A673 (cell line): ENCODE data around the gene FLVCR2. TPM values are rescaled to one million over a fixed set of nuclear protein-coding genes. Genes with fewer than 3 reads are reported as not detected.

ENCODE experiments used
- BruUV-seq: library from RNA; stranded (reverse); fragments of 400-500 nt; replicated peaks from 2 replicates; lab custom pipeline; 2021; lab: Mats Ljungman, UMichigan
- CTCF ChIA-PET: fragments of 300-600 bp; sonication (Branson Sonifier 250); formaldehyde crosslinking; loops from one replicate; lab custom pipeline; 2022; ENCODE audit warnings: antibody characterized with exemption; lab: Charles Lee
- POLR2A ChIA-PET: fragments of 300-600 bp; sonication (Branson Sonifier 250); formaldehyde crosslinking; loops from one replicate; lab custom pipeline; 2022; ENCODE audit warnings: antibody characterized with exemption; ENCODE audit not compliant: low non-redundant PET; lab: Charles Lee
- DNase-seq: peaks from one replicate; pipeline ENCODE4 v3.0.0-alpha.2; 2015; ENCODE audit warnings: low spot score
- H3K27ac ChIP-seq: fragments of 200-600 bp; sonication (generic); 2 replicates; pipeline ENCODE4 v1.5.1; 2016; ENCODE audit warnings: mixed run types, low read depth, mild to moderate bottlenecking, mixed read lengths, antibody characterized with exemption, low read length; ENCODE audit not compliant: poor library complexity, severe bottlenecking
- H3K27me3 ChIP-seq: fragments of 200-600 bp; sonication (generic); replicated peaks from 2 replicates; pipeline ENCODE4 v1.6.1; 2017; ENCODE audit warnings: mixed run types, low read depth, mild to moderate bottlenecking, mixed read lengths, antibody characterized with exemption, low read length; ENCODE audit not compliant: insufficient read depth, poor library complexity
- H3K36me3 ChIP-seq: fragments of 200-600 bp; sonication (generic); 2 replicates; pipeline ENCODE4 v1.6.1; 2016; ENCODE audit warnings: mixed run types, mild to moderate bottlenecking, mixed read lengths, antibody characterized with exemption, low read length; ENCODE audit not compliant: insufficient read depth, poor library complexity, severe bottlenecking
- H3K4me1 ChIP-seq: fragments of 200-600 bp; sonication (generic); 2 replicates; pipeline ENCODE4 v1.6.1; 2017; ENCODE audit warnings: mixed run types, mild to moderate bottlenecking, mixed read lengths, antibody characterized with exemption, low read length; ENCODE audit not compliant: insufficient read depth, poor library complexity, severe bottlenecking
- H3K4me3 ChIP-seq: fragments of 200-600 bp; sonication (generic); 2 replicates; pipeline ENCODE4 v1.5.1; 2016; ENCODE audit warnings: low read depth, mixed run types, mild to moderate bottlenecking, mixed read lengths, low read length; ENCODE audit not compliant: poor library complexity, severe bottlenecking
- H3K9me3 ChIP-seq: fragments of 200-600 bp; sonication (generic); 2 replicates; pipeline ENCODE4 v1.6.1; 2016; ENCODE audit warnings: mixed run types, low read depth, mild to moderate bottlenecking, mixed read lengths, antibody characterized with exemption, low read length; ENCODE audit not compliant: poor library complexity, severe bottlenecking
- CTCF ChIP-seq: fragments of 300-800, 200-600 bp; sonication (generic); conservative IDR thresholded peaks from 2 replicates; pipeline ENCODE4 v1.5.1; 2017; ENCODE audit warnings: low read depth, mild to moderate bottlenecking, antibody characterized with exemption, low read length, moderate library complexity, mixed read lengths
- EZH2 ChIP-seq: fragments of 200-600 bp; sonication (generic); IDR thresholded peaks from 2 replicates; pipeline ENCODE4 v1.6.1; 2017; ENCODE audit warnings: borderline replicate concordance, low read depth, mild to moderate bottlenecking, mixed read lengths, antibody characterized with exemption, low read length; ENCODE audit not compliant: poor library complexity, severe bottlenecking
- intact Hi-C: fragments of 100-400 bp; cut with micrococcal nuclease; formaldehyde crosslinking; loops from one replicate; pipeline ENCODE4 v1.10.0; 2022; ENCODE audit not compliant: unreplicated experiment
- total RNA-seq: library from RNA; stranded (reverse); gene quantifications from 2 replicates; pipeline ENCODE4 v1.2.3, GENCODE V29; 2021

Gene FLVCR2
- total RNA-seq, 1 experiment from 2014 or later: 3.5 TPM

DNA sequence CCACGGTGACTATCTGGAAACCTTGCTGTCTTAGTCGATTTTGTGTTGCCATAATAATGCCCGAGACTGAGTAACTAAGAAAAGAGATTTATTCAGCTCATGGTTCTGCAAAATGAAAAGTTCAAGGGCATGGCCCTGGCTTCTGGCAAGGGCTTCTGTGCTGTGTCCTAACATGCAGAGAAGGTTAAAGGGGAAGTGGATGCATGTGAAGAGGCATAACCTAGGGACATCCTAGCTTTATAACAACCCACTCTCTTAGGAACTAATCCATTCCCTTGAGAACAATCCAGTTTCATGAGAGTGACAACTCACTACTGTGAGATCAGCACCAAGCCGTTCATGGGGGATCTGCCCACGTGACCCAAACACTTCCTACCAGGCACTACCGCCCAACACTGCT is 11.5 kb downstream of the FLVCR2 start:
- H3K36me3 ChIP-seq: no peaks in the 10 kb centered on the region
- no peak for TF ChIP-seq EZH2
- H3K9me3 ChIP-seq: no peaks in the 10 kb centered on the region
- CTCF ChIA-PET: no interaction called here
- DNase-seq: no peak
- POLR2A ChIA-PET: no interaction called here
- no TSS peak for BruUV-seq
- H3K27ac ChIP-seq: no peak overlapping the region
- H3K27me3 ChIP-seq: peaks cover 5% of the 10 kb centered on the region
- no peak overlapping the region for H3K4me3 ChIP-seq
- intact Hi-C loops: no loop called here
- no peaks in the 10 kb centered on the region for H3K4me1 ChIP-seq

GRCh38 chr14:75591331-75591946 is 13.0 kb downstream of the FLVCR2 start:
- no TSS peak for BruUV-seq
- H3K4me1 ChIP-seq: no peaks in the 10 kb centered on the region
- H3K9me3 ChIP-seq: no peaks in the 10 kb centered on the region
- H3K36me3 ChIP-seq: no peaks in the 10 kb centered on the region
- H3K27me3 ChIP-seq: peaks cover 5% of the 10 kb centered on the region
- POLR2A ChIA-PET: no interaction called here
- H3K4me3 ChIP-seq: no peak overlapping the region
- H3K27ac ChIP-seq: no peak overlapping the region
- DNase-seq: no peak
- intact Hi-C loops: no loop called here
- CTCF ChIA-PET: no interaction called here
- TF ChIP-seq EZH2 (no peak), CTCF (no peak; the same call in 1 of the 2 replicates)

- BruUV-seq: no TSS peak
- DNase-seq: no peak
- H3K9me3 ChIP-seq: no peaks in the 10 kb centered on the region
- H3K36me3 ChIP-seq: no peaks in the 10 kb centered on the region
- TF ChIP-seq CTCF: no peak
- no peak for TF ChIP-seq EZH2
- intact Hi-C loops: no loop called here
- H3K27me3 ChIP-seq: no peaks in the 10 kb centered on the region
- no peak overlapping the region for H3K27ac ChIP-seq
- no peaks in the 10 kb centered on the region for H3K4me1 ChIP-seq
- ChIA-PET CTCF (no interaction called here), POLR2A (no interaction called here)
- H3K4me3 ChIP-seq: no peak overlapping the region
These were observed 13.7 kb downstream of the FLVCR2 start for GRCh38 chr14:75591987-75592575.

DNA sequence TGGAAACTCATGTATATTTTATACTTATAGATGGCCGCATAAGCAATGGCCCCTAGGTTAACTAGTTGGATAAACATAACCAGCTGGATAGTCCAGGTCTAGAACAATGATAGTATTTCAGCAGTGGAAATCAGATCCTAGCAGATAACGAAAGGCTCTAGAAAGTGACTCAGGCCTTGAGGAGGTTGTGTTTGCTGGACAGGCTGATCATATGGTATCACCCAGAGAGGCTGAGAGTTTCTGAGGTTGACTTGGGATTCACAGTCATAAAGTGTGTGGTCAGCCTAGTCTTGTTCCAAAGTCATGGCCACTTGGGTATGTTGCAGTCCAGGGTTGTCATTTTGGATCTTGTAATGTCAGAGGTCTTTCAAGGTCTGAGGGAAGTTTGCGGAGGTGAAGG is 16.8 kb downstream of the FLVCR2 start:
- no peak for DNase-seq
- Histone ChIP-seq H3K4me3 (no peak overlapping the region), H3K4me1 (no peaks in the 10 kb centered on the region), H3K9me3 (no peaks in the 10 kb centered on the region), H3K36me3 (no peaks in the 10 kb centered on the region), H3K27me3 (no peaks in the 10 kb centered on the region), H3K27ac (no peak overlapping the region)
- intact Hi-C loops: no loop called here
- BruUV-seq: no TSS peak
- POLR2A ChIA-PET: no interaction called here
- CTCF ChIA-PET: no interaction called here
- TF ChIP-seq EZH2: no peak
- no peak for TF ChIP-seq CTCF
